ENCODE measurements around the gene LRRTM4.

DNA sequence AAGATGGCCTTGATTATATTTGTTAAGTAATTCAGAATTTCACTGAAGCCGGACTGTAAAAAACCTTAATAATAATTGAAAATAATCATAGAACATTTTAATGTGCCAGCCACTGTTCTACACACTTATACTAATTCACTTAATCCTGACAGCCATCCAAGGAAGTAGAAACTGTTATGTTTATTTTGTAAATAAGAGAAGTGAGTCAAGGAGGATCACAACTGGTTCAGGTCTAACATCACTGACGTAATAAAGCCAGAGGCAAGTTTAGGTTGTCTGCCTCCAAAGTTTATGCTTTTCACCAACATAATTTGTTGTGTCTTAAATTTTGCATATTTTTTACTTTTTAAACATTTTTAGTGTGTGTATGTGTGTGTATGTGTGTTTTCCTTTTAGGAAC is 436.1 kb downstream of the LRRTM4 start:
- TF ChIP-seq, protein P1, sequence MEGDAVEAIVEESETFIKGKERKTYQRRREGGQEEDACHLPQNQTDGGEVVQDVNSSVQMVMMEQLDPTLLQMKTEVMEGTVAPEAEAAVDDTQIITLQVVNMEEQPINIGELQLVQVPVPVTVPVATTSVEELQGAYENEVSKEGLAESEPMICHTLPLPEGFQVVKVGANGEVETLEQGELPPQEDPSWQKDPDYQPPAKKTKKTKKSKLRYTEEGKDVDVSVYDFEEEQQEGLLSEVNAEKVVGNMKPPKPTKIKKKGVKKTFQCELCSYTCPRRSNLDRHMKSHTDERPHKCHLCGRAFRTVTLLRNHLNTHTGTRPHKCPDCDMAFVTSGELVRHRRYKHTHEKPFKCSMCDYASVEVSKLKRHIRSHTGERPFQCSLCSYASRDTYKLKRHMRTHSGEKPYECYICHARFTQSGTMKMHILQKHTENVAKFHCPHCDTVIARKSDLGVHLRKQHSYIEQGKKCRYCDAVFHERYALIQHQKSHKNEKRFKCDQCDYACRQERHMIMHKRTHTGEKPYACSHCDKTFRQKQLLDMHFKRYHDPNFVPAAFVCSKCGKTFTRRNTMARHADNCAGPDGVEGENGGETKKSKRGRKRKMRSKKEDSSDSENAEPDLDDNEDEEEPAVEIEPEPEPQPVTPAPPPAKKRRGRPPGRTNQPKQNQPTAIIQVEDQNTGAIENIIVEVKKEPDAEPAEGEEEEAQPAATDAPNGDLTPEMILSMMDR (IDR thresholded peaks at IDR 0.05), result no peak
- no peak for TF ChIP-seq POLR2A (IDR thresholded peaks at IDR 0.05)
- TF ChIP-seq POLR2AphosphoS5 (IDR thresholded peaks at IDR 0.05; ENCODE audit: insufficient read depth in 1 of 2, low read depth in 1 of 2), result no peak

All from vagina (tissue), 2 donors.